ENCODE measurements around the gene SDC4.

The SDC4 gene

DNA sequence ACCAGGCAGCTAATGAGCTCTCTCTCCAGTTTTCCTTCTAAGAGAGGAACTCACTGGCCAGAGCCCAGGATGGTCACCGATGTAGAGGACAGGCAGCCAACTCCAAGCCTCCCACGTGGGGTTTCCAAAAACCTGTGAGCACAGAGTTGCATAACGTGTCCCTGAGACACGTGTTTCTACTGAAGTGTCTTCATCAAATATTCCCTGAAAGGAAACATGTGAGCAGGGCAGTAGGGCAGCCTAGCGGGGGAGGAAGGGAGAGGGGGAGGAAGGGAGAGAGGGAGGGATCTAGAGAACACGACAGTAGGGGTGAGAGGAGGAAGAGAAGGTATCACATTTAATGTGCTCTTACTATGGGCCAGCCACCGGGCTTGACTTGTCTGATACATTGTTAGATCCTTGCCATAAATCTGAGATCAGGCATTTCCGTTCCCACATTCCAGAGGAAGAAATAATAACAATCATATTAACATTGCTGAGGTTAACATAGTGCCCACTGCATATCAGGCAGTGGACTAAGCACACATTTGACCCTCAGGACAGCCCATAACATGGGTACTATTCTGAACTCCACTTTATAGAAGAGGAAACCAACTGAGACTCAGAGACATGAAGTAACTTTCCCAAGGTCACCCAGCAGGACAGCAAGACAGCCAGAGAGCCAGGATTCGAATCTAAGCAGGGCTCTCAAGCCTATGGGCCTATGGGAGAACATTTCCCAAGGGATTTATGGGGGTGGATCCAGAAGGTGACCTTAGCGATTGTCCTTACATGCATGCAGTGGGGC lies 10.3 kb upstream of the SDC4 start (continued):
- TF ChIP-seq, protein P1, sequence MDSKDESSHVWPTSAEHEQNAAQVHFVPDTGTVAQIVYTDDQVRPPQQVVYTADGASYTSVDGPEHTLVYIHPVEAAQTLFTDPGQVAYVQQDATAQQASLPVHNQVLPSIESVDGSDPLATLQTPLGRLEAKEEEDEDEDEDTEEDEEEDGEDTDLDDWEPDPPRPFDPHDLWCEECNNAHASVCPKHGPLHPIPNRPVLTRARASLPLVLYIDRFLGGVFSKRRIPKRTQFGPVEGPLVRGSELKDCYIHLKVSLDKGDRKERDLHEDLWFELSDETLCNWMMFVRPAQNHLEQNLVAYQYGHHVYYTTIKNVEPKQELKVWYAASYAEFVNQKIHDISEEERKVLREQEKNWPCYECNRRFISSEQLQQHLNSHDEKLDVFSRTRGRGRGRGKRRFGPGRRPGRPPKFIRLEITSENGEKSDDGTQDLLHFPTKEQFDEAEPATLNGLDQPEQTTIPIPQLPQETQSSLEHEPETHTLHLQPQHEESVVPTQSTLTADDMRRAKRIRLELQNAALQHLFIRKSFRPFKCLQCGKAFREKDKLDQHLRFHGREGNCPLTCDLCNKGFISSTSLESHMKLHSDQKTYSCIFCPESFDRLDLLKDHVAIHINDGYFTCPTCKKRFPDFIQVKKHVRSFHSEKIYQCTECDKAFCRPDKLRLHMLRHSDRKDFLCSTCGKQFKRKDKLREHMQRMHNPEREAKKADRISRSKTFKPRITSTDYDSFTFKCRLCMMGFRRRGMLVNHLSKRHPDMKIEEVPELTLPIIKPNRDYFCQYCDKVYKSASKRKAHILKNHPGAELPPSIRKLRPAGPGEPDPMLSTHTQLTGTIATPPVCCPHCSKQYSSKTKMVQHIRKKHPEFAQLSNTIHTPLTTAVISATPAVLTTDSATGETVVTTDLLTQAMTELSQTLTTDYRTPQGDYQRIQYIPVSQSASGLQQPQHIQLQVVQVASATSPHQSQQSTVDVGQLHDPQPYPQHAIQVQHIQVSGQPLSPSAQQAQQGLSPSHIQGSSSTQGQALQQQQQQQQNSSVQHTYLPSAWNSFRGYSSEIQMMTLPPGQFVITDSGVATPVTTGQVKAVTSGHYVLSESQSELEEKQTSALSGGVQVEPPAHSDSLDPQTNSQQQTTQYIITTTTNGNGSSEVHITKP (tag by site-specific recombination; IDR thresholded peaks at IDR 0.05) = no peak
- no peak for TF ChIP-seq TRIM28 (IDR thresholded peaks at IDR 0.05; ENCODE audit: borderline replicate concordance, low read length)
- no peak for TF ChIP-seq ZFP41 (tag by site-specific recombination; IDR thresholded peaks at IDR 0.05; ENCODE audit: borderline replicate concordance)
- no peak for TF ChIP-seq ZNF324 (tag by site-specific recombination; IDR thresholded peaks at IDR 0.05)
- TF ChIP-seq ZNF549 (tag by site-specific recombination; IDR thresholded peaks at IDR 0.05) = no peak
- no peak for TF ChIP-seq HOXA7 (CRISPR knock-in tag; IDR thresholded peaks at IDR 0.05; ENCODE audit: borderline replicate concordance)
- no peak for TF ChIP-seq PRDM1 (tag by site-specific recombination; IDR thresholded peaks at IDR 0.05)
- TF ChIP-seq ZNF530 (tag by site-specific recombination; IDR thresholded peaks at IDR 0.05; ENCODE audit: low read depth) = no peak
- no peak for TF ChIP-seq ZNF16 (tag by site-specific recombination; IDR thresholded peaks at IDR 0.05; ENCODE audit: low read depth)
- TF ChIP-seq IKZF3 (tag by site-specific recombination; IDR thresholded peaks at IDR 0.05) = no peak
- TF ChIP-seq ZNF785 (tag by site-specific recombination; IDR thresholded peaks at IDR 0.05) = no peak
- TF ChIP-seq, protein P2, sequence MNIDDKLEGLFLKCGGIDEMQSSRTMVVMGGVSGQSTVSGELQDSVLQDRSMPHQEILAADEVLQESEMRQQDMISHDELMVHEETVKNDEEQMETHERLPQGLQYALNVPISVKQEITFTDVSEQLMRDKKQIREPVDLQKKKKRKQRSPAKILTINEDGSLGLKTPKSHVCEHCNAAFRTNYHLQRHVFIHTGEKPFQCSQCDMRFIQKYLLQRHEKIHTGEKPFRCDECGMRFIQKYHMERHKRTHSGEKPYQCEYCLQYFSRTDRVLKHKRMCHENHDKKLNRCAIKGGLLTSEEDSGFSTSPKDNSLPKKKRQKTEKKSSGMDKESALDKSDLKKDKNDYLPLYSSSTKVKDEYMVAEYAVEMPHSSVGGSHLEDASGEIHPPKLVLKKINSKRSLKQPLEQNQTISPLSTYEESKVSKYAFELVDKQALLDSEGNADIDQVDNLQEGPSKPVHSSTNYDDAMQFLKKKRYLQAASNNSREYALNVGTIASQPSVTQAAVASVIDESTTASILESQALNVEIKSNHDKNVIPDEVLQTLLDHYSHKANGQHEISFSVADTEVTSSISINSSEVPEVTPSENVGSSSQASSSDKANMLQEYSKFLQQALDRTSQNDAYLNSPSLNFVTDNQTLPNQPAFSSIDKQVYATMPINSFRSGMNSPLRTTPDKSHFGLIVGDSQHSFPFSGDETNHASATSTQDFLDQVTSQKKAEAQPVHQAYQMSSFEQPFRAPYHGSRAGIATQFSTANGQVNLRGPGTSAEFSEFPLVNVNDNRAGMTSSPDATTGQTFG (tag by site-specific recombination; IDR thresholded peaks at IDR 0.05; ENCODE audit: borderline replicate concordance) = no peak
- no peak for TF ChIP-seq ZNF311 (tag by site-specific recombination; IDR thresholded peaks at IDR 0.05; ENCODE audit: borderline replicate concordance)
- TF ChIP-seq ZNF843 (tag by site-specific recombination; IDR thresholded peaks at IDR 0.05) = no peak
- TF ChIP-seq ZFHX2 (tag by site-specific recombination; conservative IDR thresholded peaks at IDR 0.05) = peak; percentile 70
- TF ChIP-seq ZEB2 (tag by site-specific recombination; IDR thresholded peaks at IDR 0.05) = no peak

DNA sequence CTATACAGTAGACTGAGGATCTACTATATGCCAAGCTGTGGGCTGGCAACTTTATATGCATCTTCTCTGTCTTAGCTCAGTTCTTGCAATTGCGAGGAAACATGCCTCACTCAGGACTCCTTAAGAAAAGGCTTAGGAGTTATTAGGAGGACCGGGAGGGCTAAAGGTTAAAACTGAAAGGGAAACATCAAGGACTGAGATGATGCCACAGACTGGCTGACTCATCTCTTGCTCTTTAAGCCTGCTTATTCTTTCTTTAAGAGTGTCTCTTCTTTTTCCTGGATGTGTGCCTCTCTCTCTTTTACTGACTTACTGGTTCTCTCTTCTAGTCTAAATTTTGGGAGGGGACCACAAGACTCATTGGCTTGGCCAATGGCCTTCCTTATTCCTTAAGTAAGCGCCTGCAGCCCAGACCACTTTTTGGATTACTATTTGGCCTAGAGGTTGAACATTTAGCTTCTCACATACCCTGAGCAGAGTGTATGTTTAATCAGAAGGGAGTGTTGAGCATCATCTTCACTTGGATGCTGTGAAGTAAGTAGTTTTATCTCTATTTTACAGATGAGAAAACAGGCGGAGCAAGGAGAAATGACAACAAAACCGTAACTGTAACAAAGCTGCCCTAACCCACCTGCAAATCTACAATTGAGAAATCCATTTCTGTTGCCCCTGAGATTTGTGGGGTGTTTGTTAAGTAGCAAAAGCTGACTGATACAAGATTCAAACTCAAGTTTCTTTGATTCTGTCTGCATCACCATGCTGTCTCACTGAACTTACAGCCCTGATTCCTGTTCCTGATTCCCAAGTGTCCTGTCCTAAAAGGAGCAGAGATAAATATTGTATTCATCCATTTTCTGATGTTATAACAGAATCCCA lies 7.2 kb upstream of the SDC4 start:
- ChIA-PET POLR2A (no interaction called here), CTCF (interaction anchor here (1.2 to 2.9 kb wide), 3 partner anchors 18 to 81 kb away, joined by 3 to 9 read pairs (median 4); no protein-coding TSS in a partner anchor)
- Histone ChIP-seq H3K4me3 (ENCODE audit: low read depth, low read length) (no peak overlapping the region), H3K36me3 (ENCODE audit: control insufficient read depth in 2 of 2, insufficient read depth in 1 of 2, low read length in 2 of 2) (no peaks in the 10 kb centered on the region), H3K9me3 (ENCODE audit: control insufficient read depth, insufficient read depth, low read depth, low read length) (no peaks in the 10 kb centered on the region), H3K27ac (ENCODE audit: extremely low read depth, low read depth, low read length) (no peak overlapping the region), H3K4me1 (ENCODE audit: control insufficient read depth, insufficient read depth, low read length) (0 out of 2 replicates have a peak, but pooled peaks cover 2% of the 10 kb centered on the region)
- TF ChIP-seq PRDM1 (tag by site-specific recombination; IDR thresholded peaks at IDR 0.05) = 0 out of 2 replicates have a peak, but pooled peaks have one; percentile 43
- no peak for TF ChIP-seq ZNF664 (tag by site-specific recombination; IDR thresholded peaks at IDR 0.05)
- TF ChIP-seq ZNF239 (tag by site-specific recombination; IDR thresholded peaks at IDR 0.05) = no peak
- TF ChIP-seq ZNF600 (tag by site-specific recombination; IDR thresholded peaks at IDR 0.05) = no peak
- TF ChIP-seq ZFP3 (tag by site-specific recombination; IDR thresholded peaks at IDR 0.05; ENCODE audit: low read depth) = no peak
- TF ChIP-seq, protein P3, sequence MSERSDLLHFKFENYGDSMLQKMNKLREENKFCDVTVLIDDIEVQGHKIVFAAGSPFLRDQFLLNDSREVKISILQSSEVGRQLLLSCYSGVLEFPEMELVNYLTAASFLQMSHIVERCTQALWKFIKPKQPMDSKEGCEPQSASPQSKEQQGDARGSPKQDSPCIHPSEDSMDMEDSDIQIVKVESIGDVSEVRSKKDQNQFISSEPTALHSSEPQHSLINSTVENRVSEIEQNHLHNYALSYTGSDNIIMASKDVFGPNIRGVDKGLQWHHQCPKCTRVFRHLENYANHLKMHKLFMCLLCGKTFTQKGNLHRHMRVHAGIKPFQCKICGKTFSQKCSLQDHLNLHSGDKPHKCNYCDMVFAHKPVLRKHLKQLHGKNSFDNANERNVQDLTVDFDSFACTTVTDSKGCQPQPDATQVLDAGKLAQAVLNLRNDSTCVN (tag by site-specific recombination; optimal IDR thresholded peaks at IDR 0.05) = no peak
- TF ChIP-seq KLF9 (tag by site-specific recombination; IDR thresholded peaks at IDR 0.05; ENCODE audit: low read depth) = no peak
- no peak for TF ChIP-seq ZNF2 (tag by site-specific recombination; IDR thresholded peaks at IDR 0.05)
- TF ChIP-seq ZNF112 (tag by site-specific recombination; IDR thresholded peaks at IDR 0.05) = no peak
- peak; percentile 73; the same call in 1 of the 2 replicates for TF ChIP-seq RBAK (tag by site-specific recombination; IDR thresholded peaks at IDR 0.05)
- TF ChIP-seq, protein P2 (tag by site-specific recombination; IDR thresholded peaks at IDR 0.05; ENCODE audit: borderline replicate concordance) = no peak
- TF ChIP-seq ZBTB20 (tag by site-specific recombination; IDR thresholded peaks at IDR 0.05) = no peak

Measured in HEK293 (cell line).